Caco-2 (cell line): ENCODE measurements around the gene IL10RA. TPM values are rescaled to one million over a fixed set of nuclear protein-coding genes. Genes with fewer than 3 reads are reported as not detected.

Source experiments
- BruUV-seq: library from RNA; stranded (reverse); fragments of 400-500 nt; replicated peaks from 2 replicates; lab custom pipeline; 2021; lab: Mats Ljungman, UMichigan
- CTCF ChIA-PET: fragments of 300-600 bp; sonication (Branson Sonifier 250); formaldehyde crosslinking; loops from one replicate; lab custom pipeline; 2022; ENCODE audit warnings: antibody characterized with exemption; lab: Charles Lee
- POLR2A ChIA-PET: fragments of 300-600 bp; sonication (Branson Sonifier 250); formaldehyde crosslinking; loops from one replicate; lab custom pipeline; 2022; ENCODE audit warnings: antibody characterized with exemption; lab: Charles Lee
- DNase-seq, 2 experiments: peaks; one replicate each; pipeline versions ENCODE4 v3.0.0 to v3.0.0-alpha.2; 2020 to 2022
- H3K27me3 ChIP-seq: replicated peaks from 2 replicates; pipeline ENCODE4 v1.6.0; 2011; ENCODE audit warnings: low read length; ENCODE audit not compliant: control insufficient read depth, insufficient read depth
- H3K36me3 ChIP-seq: 2 replicates; pipeline ENCODE4 v1.5.1; 2011; ENCODE audit warnings: low read length; ENCODE audit not compliant: control insufficient read depth, insufficient read depth
- H3K4me1 ChIP-seq: fragments of 250-450 bp; sonication (Bioruptor Pico); 2 replicates; pipeline ENCODE4 v1.5.1; 2020; ENCODE audit warnings: mild to moderate bottlenecking
- H3K4me3 ChIP-seq: 2 replicates; pipeline ENCODE4 v1.5.1; 2011; ENCODE audit warnings: low read depth, mild to moderate bottlenecking, control low read depth, low read length
- H3K9me3 ChIP-seq: fragments of 250-450 bp; sonication (Bioruptor Pico); 2 replicates; pipeline ENCODE4 v1.5.1; 2020; ENCODE audit warnings: mild to moderate bottlenecking, moderate library complexity
- H3K27ac Mint-ChIP-seq: one replicate; pipeline ENCODE4 v1.8.0; 2022; ENCODE audit warnings: mixed read lengths; ENCODE audit not compliant: unreplicated experiment
- H3K27me3 Mint-ChIP-seq: one replicate; pipeline ENCODE4 v1.8.0; 2022; ENCODE audit warnings: mixed read lengths; ENCODE audit not compliant: insufficient read depth, unreplicated experiment
- H3K36me3 Mint-ChIP-seq: one replicate; pipeline ENCODE4 v1.8.0; 2022; ENCODE audit warnings: mild to moderate bottlenecking, mixed read lengths; ENCODE audit not compliant: insufficient read depth, unreplicated experiment
- H3K4me1 Mint-ChIP-seq: one replicate; pipeline ENCODE4 v1.8.0; 2022; ENCODE audit warnings: low read depth, mixed read lengths; ENCODE audit not compliant: unreplicated experiment
- H3K4me3 Mint-ChIP-seq: one replicate; pipeline ENCODE4 v1.8.0; 2022; ENCODE audit warnings: mild to moderate bottlenecking, moderate library complexity, mixed read lengths; ENCODE audit not compliant: unreplicated experiment
- H3K9me3 Mint-ChIP-seq: one replicate; pipeline ENCODE4 v1.8.0; 2022; ENCODE audit warnings: mixed read lengths; ENCODE audit not compliant: unreplicated experiment
- intact Hi-C: fragments of 100-400 bp; cut with micrococcal nuclease; formaldehyde crosslinking; loops from one replicate; pipeline ENCODE4 v1.10.0; 2022; ENCODE audit not compliant: unreplicated experiment
- total RNA-seq: library from RNA; stranded (reverse); gene quantifications from 2 replicates; pipeline ENCODE4 v1.2.3, GENCODE V29; 2022
- TF ChIP-seq, protein P1 (sequence below), 2 experiments: fragments of 200-600 bp in 1 of 2; IDR thresholded peaks; 1 replicate in 1 of 2; 2 replicates in 1 of 2; pipeline versions ENCODE4 v1.5.1 to v1.8.0; 2011 to 2022; ENCODE audit warnings: antibody characterized with exemption in 1 of 2, control low read depth in 1 of 2, inconsistent platforms in 1 of 2, low read depth in 1 of 2, low read length in 1 of 2, mild to moderate bottlenecking in 1 of 2, moderate library complexity in 1 of 2; ENCODE audit not compliant: insufficient read depth in 1 of 2, severe bottlenecking in 1 of 2, unreplicated experiment in 1 of 2

The IL10RA gene
- total RNA-seq, 1 experiment from 2014 or later = 1.6 TPM

GRCh38 chr11:118016104-118016503 lies 29.9 kb downstream of the IL10RA start:
- BruUV-seq = no TSS peak
- no peak overlapping the region for H3K4me3 ChIP-seq
- H3K9me3 ChIP-seq = peaks cover 18% of the 10 kb centered on the region
- Mint-ChIP-seq H3K9me3 (peaks cover 45% of the 10 kb centered on the region), H3K27me3 (peaks cover 15% of the 10 kb centered on the region), H3K36me3 (no peaks in the 10 kb centered on the region), H3K4me3 (no peak overlapping the region), H3K4me1 (peaks cover 7% of the 10 kb centered on the region), H3K27ac (no peak overlapping the region)
- no peaks in the 10 kb centered on the region for H3K36me3 ChIP-seq
- intact Hi-C loops = no loop called here
- H3K27me3 ChIP-seq = no peaks in the 10 kb centered on the region
- DNase-seq = no peak
- POLR2A ChIA-PET = no interaction called here
- H3K4me1 ChIP-seq = peaks cover 11% of the 10 kb centered on the region
- CTCF ChIA-PET = interaction anchor here (1.0 kb wide), 1 partner anchor 37 kb away, joined by 3 read pairs; no protein-coding TSS in a partner anchor
- TF ChIP-seq, protein P1, sequence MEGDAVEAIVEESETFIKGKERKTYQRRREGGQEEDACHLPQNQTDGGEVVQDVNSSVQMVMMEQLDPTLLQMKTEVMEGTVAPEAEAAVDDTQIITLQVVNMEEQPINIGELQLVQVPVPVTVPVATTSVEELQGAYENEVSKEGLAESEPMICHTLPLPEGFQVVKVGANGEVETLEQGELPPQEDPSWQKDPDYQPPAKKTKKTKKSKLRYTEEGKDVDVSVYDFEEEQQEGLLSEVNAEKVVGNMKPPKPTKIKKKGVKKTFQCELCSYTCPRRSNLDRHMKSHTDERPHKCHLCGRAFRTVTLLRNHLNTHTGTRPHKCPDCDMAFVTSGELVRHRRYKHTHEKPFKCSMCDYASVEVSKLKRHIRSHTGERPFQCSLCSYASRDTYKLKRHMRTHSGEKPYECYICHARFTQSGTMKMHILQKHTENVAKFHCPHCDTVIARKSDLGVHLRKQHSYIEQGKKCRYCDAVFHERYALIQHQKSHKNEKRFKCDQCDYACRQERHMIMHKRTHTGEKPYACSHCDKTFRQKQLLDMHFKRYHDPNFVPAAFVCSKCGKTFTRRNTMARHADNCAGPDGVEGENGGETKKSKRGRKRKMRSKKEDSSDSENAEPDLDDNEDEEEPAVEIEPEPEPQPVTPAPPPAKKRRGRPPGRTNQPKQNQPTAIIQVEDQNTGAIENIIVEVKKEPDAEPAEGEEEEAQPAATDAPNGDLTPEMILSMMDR (IDR thresholded peaks at IDR 0.05; ENCODE audit: insufficient read depth in 1 of 2, low read depth in 1 of 2, low read length in 1 of 2, severe bottlenecking in 1 of 2, unreplicated experiment in 1 of 2) = no peak

DNA sequence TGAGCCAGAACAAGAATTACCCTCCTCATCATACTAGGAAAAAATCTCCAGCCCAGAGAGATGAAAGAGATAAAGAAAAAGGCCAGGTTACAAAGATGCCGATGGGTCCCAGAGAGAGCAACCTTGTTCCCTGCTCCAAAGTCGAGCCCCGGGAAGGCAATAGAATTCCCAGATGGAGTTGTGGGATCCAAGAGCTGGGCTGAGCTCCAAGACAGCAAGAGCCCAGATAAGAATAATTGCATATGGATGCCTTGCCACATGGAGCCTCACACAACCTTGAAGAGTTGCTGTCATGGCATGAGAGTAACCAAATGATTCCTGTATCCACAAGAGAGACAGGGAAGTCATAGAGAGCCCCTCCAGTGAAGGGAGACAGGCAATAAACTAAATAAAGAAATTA lies 30.9 kb downstream of the IL10RA start:
- H3K27me3 Mint-ChIP-seq = peaks cover 15% of the 10 kb centered on the region
- TF ChIP-seq, protein P1 (IDR thresholded peaks at IDR 0.05; ENCODE audit: insufficient read depth in 1 of 2, low read depth in 1 of 2, low read length in 1 of 2, severe bottlenecking in 1 of 2, unreplicated experiment in 1 of 2) = no peak
- no peak overlapping the region for H3K4me3 Mint-ChIP-seq
- DNase-seq = no peak
- peaks cover 5% of the 10 kb centered on the region for H3K4me1 Mint-ChIP-seq
- Histone ChIP-seq H3K9me3 (peaks cover 18% of the 10 kb centered on the region), H3K4me3 (no peak overlapping the region), H3K27me3 (no peaks in the 10 kb centered on the region), H3K36me3 (no peaks in the 10 kb centered on the region), H3K4me1 (peaks cover 5% of the 10 kb centered on the region)
- ChIA-PET POLR2A (no interaction called here), CTCF (no interaction called here)
- intact Hi-C loops = no loop called here
- no peaks in the 10 kb centered on the region for H3K36me3 Mint-ChIP-seq
- BruUV-seq = no TSS peak
- H3K27ac Mint-ChIP-seq = no peak overlapping the region
- H3K9me3 Mint-ChIP-seq = peaks cover 45% of the 10 kb centered on the region

- no TSS peak for BruUV-seq
- CTCF ChIA-PET = no interaction called here
- no peaks in the 10 kb centered on the region for H3K27me3 ChIP-seq
These were observed 31.6 kb downstream of the IL10RA start for GRCh38 chr11:118017631-118018315.

More at GRCh38 chr11:118017631-118018315, 31.6 kb downstream of the IL10RA start:
- Mint-ChIP-seq H3K36me3 (no peaks in the 10 kb centered on the region), H3K27ac (no peak overlapping the region), H3K27me3 (peaks cover 15% of the 10 kb centered on the region), H3K4me1 (no peaks in the 10 kb centered on the region), H3K9me3 (peaks cover 45% of the 10 kb centered on the region), H3K4me3 (no peak overlapping the region)
- DNase-seq = no peak
- POLR2A ChIA-PET = no interaction called here
- Histone ChIP-seq H3K4me1 (no peaks in the 10 kb centered on the region), H3K4me3 (no peak overlapping the region), H3K9me3 (peaks cover 18% of the 10 kb centered on the region), H3K36me3 (no peaks in the 10 kb centered on the region)
- intact Hi-C loops = no loop called here
- TF ChIP-seq, protein P1 (IDR thresholded peaks at IDR 0.05; ENCODE audit: insufficient read depth in 1 of 2, low read depth in 1 of 2, low read length in 1 of 2, severe bottlenecking in 1 of 2, unreplicated experiment in 1 of 2) = no peak
